H9 (cell line): Measurements from ENCODE around the gene TMPRSS9. TPM values are rescaled to one million over a fixed set of nuclear protein-coding genes. Genes with fewer than 3 reads are reported as not detected.

ENCODE experiments used
- DNase-seq: peaks from one replicate; pipeline ENCODE4 v3.0.0-alpha.2; 2017
- H2AFZ ChIP-seq: one replicate; pipeline ENCODE4 v1.6.1; 2013; ENCODE audit warnings: mild to moderate bottlenecking, low read length, control low read depth, moderate library complexity
- H2AK5ac ChIP-seq: 2 replicates; pipeline ENCODE4 v1.6.1; 2013; ENCODE audit warnings: low read length, control low read depth, mixed read lengths; ENCODE audit not compliant: insufficient read length
- H2BK120ac ChIP-seq: one replicate; pipeline ENCODE4 v1.6.1; 2013; ENCODE audit warnings: low read depth, mild to moderate bottlenecking, low read length, control low read depth, inconsistent platforms; ENCODE audit not compliant: poor library complexity, severe bottlenecking
- H2BK12ac ChIP-seq: 2 replicates; pipeline ENCODE4 v1.6.1; 2013; ENCODE audit warnings: low read length, control low read depth, mixed read lengths, low read depth; ENCODE audit not compliant: insufficient read length
- H2BK15ac ChIP-seq: 2 replicates; pipeline ENCODE4 v1.6.1; 2013; ENCODE audit warnings: low read depth, low read length, control low read depth
- H2BK20ac ChIP-seq: one replicate; pipeline ENCODE4 v1.6.1; 2013; ENCODE audit warnings: low read depth, mild to moderate bottlenecking, low read length, control low read depth, inconsistent platforms; ENCODE audit not compliant: poor library complexity, severe bottlenecking
- H2BK5ac ChIP-seq: 2 replicates; pipeline ENCODE4 v1.6.1; 2013; ENCODE audit warnings: low read length, control low read depth, mixed read lengths; ENCODE audit not compliant: insufficient read length
- H3K14ac ChIP-seq: 2 replicates; pipeline ENCODE4 v1.6.1; 2013; ENCODE audit warnings: low read length, control low read depth; ENCODE audit not compliant: insufficient read depth
- H3K18ac ChIP-seq: 2 replicates; pipeline ENCODE4 v1.6.1; 2013; ENCODE audit warnings: low read depth, mild to moderate bottlenecking, mixed read lengths, low read length, control low read depth; ENCODE audit not compliant: insufficient read length
- H3K23ac ChIP-seq: 2 replicates; pipeline ENCODE4 v1.6.1; 2013; ENCODE audit warnings: low read length, control low read depth, mixed read lengths, low read depth; ENCODE audit not compliant: insufficient read length
- H3K23me2 ChIP-seq: 2 replicates; pipeline ENCODE4 v1.6.1; 2013; ENCODE audit warnings: low read depth, mild to moderate bottlenecking, mixed read lengths, low read length, control low read depth; ENCODE audit not compliant: insufficient read length, poor library complexity, severe bottlenecking
- H3K27ac ChIP-seq: 2 replicates; pipeline ENCODE4 v1.5.1; 2013; ENCODE audit warnings: low read length, control low read depth, mixed read lengths, low read depth; ENCODE audit not compliant: insufficient read length
- H3K27me3 ChIP-seq: 2 replicates; pipeline ENCODE4 v1.6.1; 2013; ENCODE audit warnings: low read length, control low read depth, inconsistent platforms; ENCODE audit not compliant: insufficient read depth
- H3K4ac ChIP-seq: 2 replicates; pipeline ENCODE4 v1.6.1; 2013; ENCODE audit warnings: low read depth, mild to moderate bottlenecking, control low read depth, inconsistent platforms, low read length, moderate library complexity
- H3K4me1 ChIP-seq: 2 replicates; pipeline ENCODE4 v1.6.1; 2013; ENCODE audit warnings: low read length, control low read depth, inconsistent platforms; ENCODE audit not compliant: insufficient read depth
- H3K4me2 ChIP-seq: 2 replicates; pipeline ENCODE4 v1.6.1; 2013; ENCODE audit warnings: low read length, control low read depth, mixed read lengths; ENCODE audit not compliant: insufficient read length, insufficient read depth
- H3K56ac ChIP-seq: 2 replicates; pipeline ENCODE4 v1.6.1; 2013; ENCODE audit warnings: low read depth, mild to moderate bottlenecking, mixed read lengths, low read length, control low read depth; ENCODE audit not compliant: insufficient read length
- H3K79me1 ChIP-seq: 2 replicates; pipeline ENCODE4 v1.6.1; 2013; ENCODE audit warnings: low read depth, mild to moderate bottlenecking, moderate library complexity, low read length, control low read depth, inconsistent platforms; ENCODE audit not compliant: insufficient read depth, poor library complexity, severe bottlenecking
- H3K79me2 ChIP-seq: 2 replicates; pipeline ENCODE4 v1.6.1; 2013; ENCODE audit warnings: low read length, control low read depth, inconsistent platforms; ENCODE audit not compliant: insufficient read depth
- H3K9ac ChIP-seq: 2 replicates; pipeline ENCODE4 v1.6.1; 2013; ENCODE audit warnings: low read length, control low read depth, mixed read lengths; ENCODE audit not compliant: insufficient read length; ENCODE audit errors: extremely low read depth
- H3K9me3 ChIP-seq: one replicate; pipeline ENCODE4 v1.6.1; 2013; ENCODE audit warnings: low read depth, low read length, inconsistent platforms; ENCODE audit not compliant: control insufficient read depth
- H3T11ph ChIP-seq: one replicate; pipeline ENCODE4 v1.6.1; 2013; ENCODE audit warnings: mild to moderate bottlenecking, low read length, control low read depth, inconsistent platforms
- H4K20me1 ChIP-seq: one replicate; pipeline ENCODE4 v1.6.1; 2013; ENCODE audit not compliant: control insufficient read depth, insufficient read length, insufficient read depth
- H4K5ac ChIP-seq: 2 replicates; pipeline ENCODE4 v1.6.1; 2013; ENCODE audit warnings: low read depth, mild to moderate bottlenecking, mixed read lengths, low read length, control low read depth; ENCODE audit not compliant: insufficient read length
- H4K8ac ChIP-seq: replicated peaks from 2 replicates; pipeline ENCODE4 v1.6.1; 2013; ENCODE audit warnings: low read length, control low read depth, mixed read lengths, low read depth; ENCODE audit not compliant: insufficient read length
- H4K91ac ChIP-seq: 2 replicates; pipeline ENCODE4 v1.6.1; 2013; ENCODE audit warnings: low read depth, mild to moderate bottlenecking, moderate library complexity, mixed read lengths, low read length, control low read depth; ENCODE audit not compliant: insufficient read length
- H3K27ac Mint-ChIP-seq, 3 experiments: 2 replicates in 2 of 3; 3 replicates in 1 of 3; pipeline ENCODE4 v1.8.0; 2020 to 2021; ENCODE audit warnings: mixed read lengths in 3 of 3, mild to moderate bottlenecking in 1 of 3, moderate library complexity in 1 of 3
- H3K27me3 Mint-ChIP-seq: 2 replicates; pipeline ENCODE4 v1.8.0; 2021; ENCODE audit warnings: low read depth, mild to moderate bottlenecking, moderate library complexity, mixed read lengths
- H3K36me3 Mint-ChIP-seq, 3 experiments: 2 replicates in 2 of 3; 3 replicates in 1 of 3; pipeline ENCODE4 v1.8.0; 2020 to 2021; ENCODE audit warnings: low read depth in 3 of 3, mixed read lengths in 3 of 3; ENCODE audit not compliant: insufficient read depth in 1 of 3
- H3K4me1 Mint-ChIP-seq, 2 experiments: 2 replicates each; pipeline ENCODE4 v1.8.0; 2020; ENCODE audit warnings: mixed read lengths in 2 of 2
- H3K4me3 Mint-ChIP-seq, 2 experiments: 2 replicates in 1 of 2; 3 replicates in 1 of 2; pipeline ENCODE4 v1.8.0; 2020 to 2021; ENCODE audit warnings: mild to moderate bottlenecking in 2 of 2, mixed read lengths in 2 of 2, moderate library complexity in 1 of 2
- H3K9me3 Mint-ChIP-seq, 2 experiments: 2 replicates in 1 of 2; 3 replicates in 1 of 2; pipeline ENCODE4 v1.8.0; 2020; ENCODE audit warnings: mild to moderate bottlenecking in 2 of 2, mixed read lengths in 2 of 2, moderate library complexity in 1 of 2
- WGBS: extraction: QIAGEN DNeasy Blood & Tissue Kit; methylation state at CpG from one replicate; pipeline ENCODE4 v1.1.7; 2013; ENCODE audit warnings: missing lambda C conversion rate, low lambda C conversion rate, mixed read lengths; ENCODE audit not compliant: insufficient read length; ENCODE audit errors: extremely low coverage; 5-methylcytosine and 5-hydroxymethylcytosine counted together
- total RNA-seq: library from RNA; stranded (reverse); gene quantifications from 2 replicates; pipeline ENCODE4 v1.2.1, GENCODE V29; 2021
- TF ChIP-seq, protein P1 (sequence below): fragments of 200-600 bp; sonication (generic); conservative IDR thresholded peaks from 3 replicates; pipeline ENCODE4 v1.8.0; 2021; ENCODE audit warnings: antibody characterized with exemption, mild to moderate bottlenecking

TMPRSS9 gene
- total RNA-seq, 1 experiment from 2014 or later, result 0.24 TPM

- Histone ChIP-seq H2AK5ac (no peak overlapping the region), H3K56ac (no peak overlapping the region), H4K20me1 (no peaks in the 10 kb centered on the region), H3K79me2 (no peaks in the 10 kb centered on the region), H2BK15ac (no peak overlapping the region), H3K18ac (no peak overlapping the region), H2BK5ac (no peak overlapping the region), H2BK12ac (no peak overlapping the region), H2BK120ac (no peak overlapping the region), H3K23me2 (no peaks in the 10 kb centered on the region), H3K4me2 (no peak overlapping the region), H3K14ac (no peak overlapping the region), H3K4me1 (no peaks in the 10 kb centered on the region), H3K9me3 (no peaks in the 10 kb centered on the region), H3K79me1 (no peaks in the 10 kb centered on the region), H4K91ac (no peak overlapping the region), H3K23ac (no peak overlapping the region), H2AFZ (no peak overlapping the region), H4K5ac (no peak overlapping the region), H3K27ac (no peak overlapping the region), H2BK20ac (no peak overlapping the region), H3K27me3 (no peaks in the 10 kb centered on the region; the same call in 1 of the 2 replicates), H4K8ac (no peak overlapping the region), H3K4ac (no peak overlapping the region), H3T11ph (no peak overlapping the region), H3K9ac (no peak overlapping the region)
- WGBS, result no CpG with 5 or more reads among the region's 28 CpGs
- H3K4me3 Mint-ChIP-seq, result no peak overlapping the region
- peaks cover 28% of the 10 kb centered on the region for H3K27me3 Mint-ChIP-seq
- H3K36me3 Mint-ChIP-seq, result no peaks in the 10 kb centered on the region
- no peaks in the 10 kb centered on the region for H3K9me3 Mint-ChIP-seq
- H3K4me1 Mint-ChIP-seq, result peaks cover 5% of the 10 kb centered on the region in 2 experiments
- no peak for DNase-seq
- TF ChIP-seq, protein P1, sequence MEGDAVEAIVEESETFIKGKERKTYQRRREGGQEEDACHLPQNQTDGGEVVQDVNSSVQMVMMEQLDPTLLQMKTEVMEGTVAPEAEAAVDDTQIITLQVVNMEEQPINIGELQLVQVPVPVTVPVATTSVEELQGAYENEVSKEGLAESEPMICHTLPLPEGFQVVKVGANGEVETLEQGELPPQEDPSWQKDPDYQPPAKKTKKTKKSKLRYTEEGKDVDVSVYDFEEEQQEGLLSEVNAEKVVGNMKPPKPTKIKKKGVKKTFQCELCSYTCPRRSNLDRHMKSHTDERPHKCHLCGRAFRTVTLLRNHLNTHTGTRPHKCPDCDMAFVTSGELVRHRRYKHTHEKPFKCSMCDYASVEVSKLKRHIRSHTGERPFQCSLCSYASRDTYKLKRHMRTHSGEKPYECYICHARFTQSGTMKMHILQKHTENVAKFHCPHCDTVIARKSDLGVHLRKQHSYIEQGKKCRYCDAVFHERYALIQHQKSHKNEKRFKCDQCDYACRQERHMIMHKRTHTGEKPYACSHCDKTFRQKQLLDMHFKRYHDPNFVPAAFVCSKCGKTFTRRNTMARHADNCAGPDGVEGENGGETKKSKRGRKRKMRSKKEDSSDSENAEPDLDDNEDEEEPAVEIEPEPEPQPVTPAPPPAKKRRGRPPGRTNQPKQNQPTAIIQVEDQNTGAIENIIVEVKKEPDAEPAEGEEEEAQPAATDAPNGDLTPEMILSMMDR, result no peak
- no peak overlapping the region for H3K27ac Mint-ChIP-seq
Observed at GRCh38 chr19:2358548-2359173, 1.4 kb upstream of the TMPRSS9 start.
